Smooth muscle cell (in vitro differentiated cells): Measurements from ENCODE around the gene TOGARAM2. TPM values are rescaled to one million over a fixed set of nuclear protein-coding genes. Genes with fewer than 3 reads are reported as not detected.

Experiments used
- DNase-seq: peaks from one replicate; lab custom pipeline; 2025; ENCODE audit not compliant: unreplicated experiment; lab: John Stamatoyannopoulos, UW
- H2AFZ ChIP-seq: fragments of 200-600 bp; sonication (generic); 2 replicates; pipeline ENCODE4 v1.6.0; 2016; ENCODE audit warnings: antibody characterized with exemption, low read depth, mild to moderate bottlenecking
- H3F3A ChIP-seq: fragments of 200-600 bp; sonication (generic); 2 replicates; pipeline ENCODE4 v1.6.0; 2017; ENCODE audit warnings: antibody characterized with exemption, low read depth
- H3K27ac ChIP-seq: fragments of 200-600 bp; sonication (generic); 2 replicates; pipeline ENCODE4 v1.5.1; 2016; ENCODE audit warnings: low read depth, mild to moderate bottlenecking
- H3K27me3 ChIP-seq: fragments of 200-600 bp; sonication (generic); 2 replicates; pipeline ENCODE4 v1.6.1; 2016; ENCODE audit warnings: low read depth, mild to moderate bottlenecking
- H3K36me3 ChIP-seq: fragments of 200-600 bp; sonication (generic); 2 replicates; pipeline ENCODE4 v1.5.1; 2016; ENCODE audit warnings: low read depth
- H3K4me1 ChIP-seq: fragments of 200-600 bp; sonication (generic); 2 replicates; pipeline ENCODE4 v1.5.1; 2016; ENCODE audit warnings: low read depth
- H3K4me2 ChIP-seq: fragments of 200-600 bp; sonication (generic); 2 replicates; pipeline ENCODE4 v1.6.0; 2016; ENCODE audit warnings: mild to moderate bottlenecking
- H3K4me3 ChIP-seq: fragments of 200-600 bp; sonication (generic); 2 replicates; pipeline ENCODE4 v1.5.1; 2016; ENCODE audit warnings: mild to moderate bottlenecking
- H3K79me2 ChIP-seq: fragments of 200-600 bp; sonication (generic); 2 replicates; pipeline ENCODE4 v1.6.0; 2016; ENCODE audit warnings: low read depth, mild to moderate bottlenecking
- H3K9ac ChIP-seq: fragments of 200-600 bp; sonication (generic); 2 replicates; pipeline ENCODE4 v1.6.0; 2016; ENCODE audit warnings: low read depth
- H3K9me3 ChIP-seq: fragments of 200-600 bp; sonication (generic); replicated peaks from 2 replicates; pipeline ENCODE4 v1.5.1; 2016; ENCODE audit warnings: low read depth
- H4K20me1 ChIP-seq: fragments of 200-600 bp; sonication (generic); 2 replicates; pipeline ENCODE4 v1.6.0; 2016; ENCODE audit warnings: low read depth
- WGBS: methylation state at CpG from one replicate; pipeline ENCODE4 v1.1.7; 2016; ENCODE audit warnings: low lambda C conversion rate; 5-methylcytosine and 5-hydroxymethylcytosine counted together
- polyA plus RNA-seq: library from polyadenylated mRNA; unstranded; fragments of >200 nt; fragmentation: Nextera tagmentation; extraction: Ambion mirVana; gene quantifications from 2 replicates; pipeline ENCODE4 v1.2.1, GENCODE V29; 2016
- total RNA-seq: library from RNA; depleted of rRNA; stranded (reverse); fragments of >200 nt; gene quantifications from 2 replicates; pipeline ENCODE4 v1.2.3, GENCODE V29; 2014
- TF ChIP-seq, protein P1 (sequence below): fragments of 200-600 bp; sonication (generic); IDR thresholded peaks from 2 replicates; pipeline ENCODE4 v1.5.1; 2017; ENCODE audit warnings: borderline replicate concordance, mild to moderate bottlenecking, antibody characterized with exemption; ENCODE audit not compliant: insufficient read depth, poor library complexity, severe bottlenecking

The TOGARAM2 gene
- total and polyA plus RNA-seq, 2 experiments from 2014 or later, result 0.72 to 1.1 TPM

DNA sequence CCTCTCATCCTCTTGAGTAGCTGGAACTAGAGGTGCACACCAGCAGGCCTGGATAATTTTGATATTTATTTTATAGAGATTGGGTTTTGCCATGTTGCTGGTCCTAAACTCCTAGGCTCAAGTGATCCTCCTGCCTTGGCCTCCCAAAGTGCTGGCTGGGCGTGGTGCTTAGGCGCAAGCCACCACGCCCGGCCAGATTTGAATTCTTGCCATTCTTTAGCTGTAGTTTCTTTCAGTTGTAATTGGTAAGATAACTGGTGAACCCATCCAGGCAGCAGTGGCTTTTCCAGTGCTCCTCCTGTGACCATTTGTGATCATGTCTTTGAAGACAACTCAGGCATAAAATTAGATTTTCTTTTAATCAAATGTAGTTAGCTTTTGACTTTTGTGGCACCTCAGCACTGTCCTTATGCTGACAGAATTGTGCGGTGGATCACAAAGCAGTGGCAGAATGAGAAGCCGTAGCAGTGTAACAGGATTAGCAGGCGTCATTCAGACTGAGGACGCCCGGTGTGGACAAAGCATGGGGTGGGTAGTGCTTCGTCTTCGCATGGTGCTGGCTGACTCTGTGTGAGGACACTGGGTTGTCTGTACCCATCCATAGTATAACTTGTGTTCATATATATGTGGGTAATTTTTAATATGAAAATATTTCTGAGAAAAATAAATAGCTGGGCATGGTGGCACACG lies 30.0 kb upstream of the TOGARAM2 start:
- no peak overlapping the region for H3K27ac ChIP-seq
- H3K79me2 ChIP-seq, result no peaks in the 10 kb centered on the region
- H3K4me2 ChIP-seq, result no peak overlapping the region
- peaks cover 18% of the 10 kb centered on the region for H3K36me3 ChIP-seq
- 92% methylated on average over 12 of the region's 12 CpGs for WGBS
- no peak overlapping the region for H3K4me3 ChIP-seq
- no peaks in the 10 kb centered on the region for H3K27me3 ChIP-seq
- no peaks in the 10 kb centered on the region for H4K20me1 ChIP-seq
- no peak for DNase-seq
- TF ChIP-seq, protein P1, sequence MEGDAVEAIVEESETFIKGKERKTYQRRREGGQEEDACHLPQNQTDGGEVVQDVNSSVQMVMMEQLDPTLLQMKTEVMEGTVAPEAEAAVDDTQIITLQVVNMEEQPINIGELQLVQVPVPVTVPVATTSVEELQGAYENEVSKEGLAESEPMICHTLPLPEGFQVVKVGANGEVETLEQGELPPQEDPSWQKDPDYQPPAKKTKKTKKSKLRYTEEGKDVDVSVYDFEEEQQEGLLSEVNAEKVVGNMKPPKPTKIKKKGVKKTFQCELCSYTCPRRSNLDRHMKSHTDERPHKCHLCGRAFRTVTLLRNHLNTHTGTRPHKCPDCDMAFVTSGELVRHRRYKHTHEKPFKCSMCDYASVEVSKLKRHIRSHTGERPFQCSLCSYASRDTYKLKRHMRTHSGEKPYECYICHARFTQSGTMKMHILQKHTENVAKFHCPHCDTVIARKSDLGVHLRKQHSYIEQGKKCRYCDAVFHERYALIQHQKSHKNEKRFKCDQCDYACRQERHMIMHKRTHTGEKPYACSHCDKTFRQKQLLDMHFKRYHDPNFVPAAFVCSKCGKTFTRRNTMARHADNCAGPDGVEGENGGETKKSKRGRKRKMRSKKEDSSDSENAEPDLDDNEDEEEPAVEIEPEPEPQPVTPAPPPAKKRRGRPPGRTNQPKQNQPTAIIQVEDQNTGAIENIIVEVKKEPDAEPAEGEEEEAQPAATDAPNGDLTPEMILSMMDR, result no peak
- peaks cover 15% of the 10 kb centered on the region for H3K4me1 ChIP-seq
- H3F3A ChIP-seq, result no peaks in the 10 kb centered on the region
- no peak overlapping the region for H2AFZ ChIP-seq
- H3K9ac ChIP-seq, result no peak overlapping the region
- H3K9me3 ChIP-seq, result no peaks in the 10 kb centered on the region

DNA sequence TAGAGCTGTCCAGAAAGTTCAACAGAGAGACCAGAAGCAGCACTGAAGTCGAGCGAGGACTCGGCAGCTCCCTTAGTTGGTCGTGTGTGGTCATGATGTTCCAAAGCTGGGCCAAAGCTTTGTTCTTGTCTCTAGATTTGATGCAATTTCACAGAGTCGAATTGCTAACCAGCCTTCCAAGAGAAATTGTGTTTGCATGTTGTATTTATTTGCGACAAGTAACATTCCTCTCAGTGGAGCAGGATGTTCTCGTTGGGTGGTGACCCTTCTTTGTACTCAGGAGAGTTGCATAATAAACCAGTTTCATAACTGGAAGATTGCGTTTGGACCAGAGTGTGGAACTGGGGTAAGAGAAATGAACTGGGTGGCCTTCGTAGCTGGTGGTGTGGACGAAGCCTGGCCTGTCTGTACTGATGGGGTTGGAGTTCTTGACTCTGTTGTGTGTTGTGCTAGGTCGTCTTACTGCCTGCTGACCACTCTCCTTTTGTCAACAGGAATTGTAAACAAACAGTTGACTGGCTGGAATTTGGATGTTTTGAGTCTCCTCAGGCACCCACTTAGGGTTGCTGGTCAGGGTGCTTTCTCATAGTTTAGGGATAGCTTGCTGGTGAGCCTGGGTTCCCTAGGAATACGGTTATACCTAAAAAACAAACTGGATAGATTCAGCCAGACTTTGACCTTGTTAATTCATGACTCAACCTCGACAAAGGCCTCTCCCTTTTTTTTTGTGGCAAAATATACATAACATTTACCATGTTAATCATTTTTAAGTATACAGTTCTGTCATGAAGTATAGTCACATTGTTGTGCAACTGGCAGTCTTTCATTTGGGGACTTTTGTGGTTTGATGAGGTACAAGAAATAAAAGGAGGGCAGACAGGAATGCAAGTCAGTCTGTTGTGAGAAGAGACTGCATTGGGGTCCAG lies 28.9 kb upstream of the TOGARAM2 start:
- TF ChIP-seq, protein P1, result no peak
- Histone ChIP-seq H3K36me3 (peaks cover 14% of the 10 kb centered on the region), H3K27ac (no peak overlapping the region), H3K79me2 (no peaks in the 10 kb centered on the region), H3F3A (no peaks in the 10 kb centered on the region), H3K4me3 (no peak overlapping the region), H3K4me2 (no peak overlapping the region), H4K20me1 (no peaks in the 10 kb centered on the region), H3K4me1 (peaks cover 17% of the 10 kb centered on the region), H3K9me3 (no peaks in the 10 kb centered on the region), H3K9ac (no peak overlapping the region), H3K27me3 (no peaks in the 10 kb centered on the region), H2AFZ (no peak overlapping the region)
- 78% methylated on average over 13 of the region's 13 CpGs for WGBS
- no peak for DNase-seq

DNA sequence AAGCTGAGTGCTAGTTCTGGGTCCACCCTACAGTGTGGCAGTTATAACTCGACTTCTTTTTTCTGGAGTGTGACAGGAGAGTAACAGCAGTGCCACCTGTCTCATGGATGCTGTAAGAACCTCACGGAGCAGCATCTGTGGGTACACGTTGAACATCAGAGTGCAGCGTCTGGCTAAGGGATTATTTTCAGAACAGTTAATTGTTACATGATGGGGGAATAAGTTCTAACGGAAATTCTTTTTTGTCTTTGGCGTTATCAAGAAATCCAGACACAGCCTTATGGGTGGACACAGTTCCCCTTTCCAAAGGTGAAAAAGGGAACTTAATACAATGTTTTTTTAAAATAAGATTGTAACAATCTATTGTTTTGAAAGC lies 28.3 kb upstream of the TOGARAM2 start:
- Histone ChIP-seq H3K36me3 (peaks cover 10% of the 10 kb centered on the region), H4K20me1 (no peaks in the 10 kb centered on the region), H3F3A (no peaks in the 10 kb centered on the region), H3K27me3 (no peaks in the 10 kb centered on the region), H2AFZ (no peak overlapping the region), H3K4me2 (no peak overlapping the region), H3K4me3 (no peak overlapping the region), H3K9ac (no peak overlapping the region), H3K9me3 (no peaks in the 10 kb centered on the region), H3K4me1 (peaks cover 17% of the 10 kb centered on the region), H3K79me2 (no peaks in the 10 kb centered on the region), H3K27ac (no peak overlapping the region)
- 73% methylated on average over 6 of the region's 6 CpGs for WGBS
- DNase-seq, result no peak
- TF ChIP-seq, protein P1, result no peak
